Liver (tissue), 9 donors: ENCODE measurements around the gene CRYAA. TPM values are rescaled to one million over a fixed set of nuclear protein-coding genes. Genes with fewer than 3 reads are reported as not detected.

Experiments
- DNase-seq: peaks from one replicate; pipeline ENCODE4 v3.0.0-alpha.2; 2017; ENCODE audit warnings: low spot score
- H3K27ac ChIP-seq, 2 donors: one replicate each; pipeline ENCODE4 v1.7.0; 2013; ENCODE audit warnings: inconsistent platforms in 2 of 2, low read length in 2 of 2, control low read depth in 1 of 2, low read depth in 1 of 2, mild to moderate bottlenecking in 1 of 2
- H3K27me3 ChIP-seq, 4 donors: one replicate each; pipeline versions ENCODE4 v1.6.1 to v1.7.0; 2013; ENCODE audit warnings: low read length in 3 of 4, inconsistent platforms in 1 of 4, mild to moderate bottlenecking in 1 of 4, moderate library complexity in 1 of 4; ENCODE audit not compliant: control insufficient read depth in 4 of 4, insufficient read depth in 4 of 4
- H3K36me3 ChIP-seq, 4 donors: one replicate each; pipeline versions ENCODE4 v1.6.1 to v1.7.0; 2013; ENCODE audit warnings: low read length in 3 of 4, mild to moderate bottlenecking in 3 of 4, low read depth in 1 of 4, moderate library complexity in 1 of 4; ENCODE audit not compliant: control insufficient read depth in 4 of 4, insufficient read depth in 3 of 4
- H3K4me1 ChIP-seq, 4 donors: one replicate each; pipeline versions ENCODE4 v1.6.1 to v1.7.0; 2013; ENCODE audit warnings: low read length in 3 of 4, mild to moderate bottlenecking in 3 of 4, moderate library complexity in 1 of 4; ENCODE audit not compliant: control insufficient read depth in 4 of 4, insufficient read depth in 4 of 4
- H3K4me3 ChIP-seq, 3 donors: one replicate each; pipeline versions ENCODE4 v1.6.1 to v1.7.0; 2013; ENCODE audit warnings: low read length in 3 of 3, control low read depth in 1 of 3, low read depth in 1 of 3, mild to moderate bottlenecking in 1 of 3
- H3K9ac ChIP-seq, 2 donors: one replicate each; pipeline ENCODE4 v1.7.0; 2013; ENCODE audit warnings: low read length in 2 of 2, mild to moderate bottlenecking in 2 of 2, moderate library complexity in 2 of 2, control low read depth in 1 of 2, low read depth in 1 of 2
- H3K9me3 ChIP-seq, 4 donors: one replicate each; pipeline versions ENCODE4 v1.6.1 to v1.7.0; 2013; ENCODE audit warnings: low read length in 3 of 4; ENCODE audit not compliant: control insufficient read depth in 4 of 4
- EGR1 ChIP-seq, 2 donors: IDR thresholded peaks; 2 replicates each; pipeline ENCODE4 v1.6.1; 2016 to 2018; ENCODE audit warnings: antibody characterized with exemption in 2 of 2, low read depth in 2 of 2
- FOXA2 ChIP-seq: IDR thresholded peaks from 2 replicates; pipeline ENCODE4 v1.6.1; 2016; ENCODE audit warnings: antibody characterized with exemption
- HNF4A ChIP-seq, 2 donors: conservative IDR thresholded peaks; 2 replicates each; pipeline ENCODE4 v1.6.1; 2016; ENCODE audit warnings: antibody characterized with exemption in 2 of 2, mild to moderate bottlenecking in 2 of 2
- HNF4G ChIP-seq: IDR thresholded peaks from 2 replicates; pipeline ENCODE4 v1.6.1; 2016; ENCODE audit warnings: antibody characterized with exemption
- NR2F2 ChIP-seq: IDR thresholded peaks from 2 replicates; pipeline ENCODE4 v1.6.1; 2016; ENCODE audit warnings: antibody characterized with exemption
- RAD21 ChIP-seq, 2 donors: IDR thresholded peaks; 2 replicates each; pipeline ENCODE4 v1.6.1; 2016; ENCODE audit warnings: antibody characterized with exemption in 2 of 2, mild to moderate bottlenecking in 2 of 2
- RXRA ChIP-seq, 2 donors: IDR thresholded peaks; 2 replicates each; pipeline ENCODE4 v1.6.1; 2017 to 2018; ENCODE audit warnings: antibody characterized with exemption in 2 of 2, mild to moderate bottlenecking in 1 of 2
- SP1 ChIP-seq: IDR thresholded peaks from 2 replicates; pipeline ENCODE4 v1.6.1; 2018; ENCODE audit warnings: antibody characterized with exemption, mild to moderate bottlenecking
- TAF1 ChIP-seq: conservative IDR thresholded peaks from 2 replicates; pipeline ENCODE4 v1.6.1; 2016; ENCODE audit warnings: antibody characterized with exemption, mild to moderate bottlenecking
- YY1 ChIP-seq: IDR thresholded peaks from 2 replicates; pipeline ENCODE4 v1.6.1; 2016; ENCODE audit warnings: antibody characterized with exemption, mild to moderate bottlenecking
- ZBTB33 ChIP-seq: IDR thresholded peaks from 2 replicates; pipeline ENCODE4 v1.6.1; 2016; ENCODE audit warnings: antibody characterized with exemption
- WGBS: extraction: QIAGEN DNeasy Blood & Tissue Kit; methylation state at CpG from one replicate; pipeline ENCODE4 v1.1.7; 2013; 5-methylcytosine and 5-hydroxymethylcytosine counted together
- polyA plus RNA-seq, 2 donors: library from polyadenylated mRNA; stranded (reverse) in 1 of 2; unstranded in 1 of 2; fragments of 200-250 nt in 1 of 2; fragments of >200 nt in 1 of 2; fragmentation: Nextera tagmentation in 1 of 2; extraction: Ambion mirVana in 1 of 2; gene quantifications; one replicate each; pipeline versions ENCODE4 v1.2.1 to v1.2.3, GENCODE V29; 2013 to 2015
- total RNA-seq, 2 donors: library from RNA; depleted of rRNA; stranded (reverse); fragments of >200 nt; gene quantifications; one replicate each; pipeline ENCODE4 v1.2.3, GENCODE V29; 2014
- TF ChIP-seq, protein P1 (sequence below): fragments of 150-350 bp; IDR thresholded peaks from 2 replicates; pipeline ENCODE4 v1.5.1; 2017; ENCODE audit warnings: improper control_type of control experiment, low read depth, low read length; ENCODE audit not compliant: missing input control
- TF ChIP-seq, protein P2 (sequence below): IDR thresholded peaks from 2 replicates; pipeline ENCODE4 v1.6.1; 2016; ENCODE audit warnings: antibody characterized with exemption
- donor health status: healthy.
- donor health status: healthy.
- donor health status: healthy.
- donor health status: healthy.
- donor health status: healthy.

Gene CRYAA
- total and polyA plus RNA-seq, 4 donors: 0.57 to 1.9 (median 0.84) TPM; not detected in 1

DNA sequence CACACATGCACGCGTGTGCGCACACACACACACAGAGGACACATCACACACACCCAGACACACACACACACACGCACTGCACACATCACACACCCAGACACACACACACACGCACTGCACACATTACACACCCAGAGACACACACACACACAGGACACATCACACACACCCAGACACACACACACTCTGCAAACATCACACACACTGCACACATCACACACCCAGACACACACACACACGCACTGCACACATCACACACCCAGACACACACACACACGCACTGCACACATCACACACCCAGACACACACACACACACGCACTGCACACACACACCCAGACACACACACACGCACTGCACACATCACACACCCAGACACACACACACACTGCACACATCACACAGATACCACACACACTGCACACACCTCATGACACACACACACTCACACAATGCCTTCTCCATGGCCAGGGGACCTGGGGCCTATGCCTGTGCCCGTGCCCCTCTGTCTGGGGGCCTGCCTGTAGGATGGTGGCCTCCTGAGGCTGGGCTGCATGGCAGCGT lies 24.4 kb downstream of the CRYAA start:
- H3K36me3 ChIP-seq: no peaks in the 10 kb centered on the region
- H3K27me3 ChIP-seq: no peaks in the 10 kb centered on the region
- TF ChIP-seq HNF4A (conservative IDR thresholded peaks at IDR 0.05): no peak
- no peak for TF ChIP-seq SP1
- 97% methylated on average over 11 of the region's 11 CpGs for WGBS
- H3K4me1 ChIP-seq: no peaks in the 10 kb centered on the region
- H3K4me3 ChIP-seq: no peak overlapping the region
- peak overlapping the region in 1 of 2 donors; percentile 48 for H3K27ac ChIP-seq
- no peak overlapping the region for H3K9ac ChIP-seq
- no peak for DNase-seq
- H3K9me3 ChIP-seq: no peaks in the 10 kb centered on the region

GRCh38 chr21:43193651-43194302 lies 25.0 kb downstream of the CRYAA start:
- TF ChIP-seq FOXA2 (no peak), EGR1 (IDR thresholded peaks at IDR 0.05; ENCODE audit: low read depth in 2 of 2) (no peak), SP1 (no peak), NR2F2 (no peak), RXRA (IDR thresholded peaks at IDR 0.05) (no peak), HNF4G (no peak), YY1 (no peak), TAF1 (no peak), ZBTB33 (no peak)
- TF ChIP-seq, protein P1, sequence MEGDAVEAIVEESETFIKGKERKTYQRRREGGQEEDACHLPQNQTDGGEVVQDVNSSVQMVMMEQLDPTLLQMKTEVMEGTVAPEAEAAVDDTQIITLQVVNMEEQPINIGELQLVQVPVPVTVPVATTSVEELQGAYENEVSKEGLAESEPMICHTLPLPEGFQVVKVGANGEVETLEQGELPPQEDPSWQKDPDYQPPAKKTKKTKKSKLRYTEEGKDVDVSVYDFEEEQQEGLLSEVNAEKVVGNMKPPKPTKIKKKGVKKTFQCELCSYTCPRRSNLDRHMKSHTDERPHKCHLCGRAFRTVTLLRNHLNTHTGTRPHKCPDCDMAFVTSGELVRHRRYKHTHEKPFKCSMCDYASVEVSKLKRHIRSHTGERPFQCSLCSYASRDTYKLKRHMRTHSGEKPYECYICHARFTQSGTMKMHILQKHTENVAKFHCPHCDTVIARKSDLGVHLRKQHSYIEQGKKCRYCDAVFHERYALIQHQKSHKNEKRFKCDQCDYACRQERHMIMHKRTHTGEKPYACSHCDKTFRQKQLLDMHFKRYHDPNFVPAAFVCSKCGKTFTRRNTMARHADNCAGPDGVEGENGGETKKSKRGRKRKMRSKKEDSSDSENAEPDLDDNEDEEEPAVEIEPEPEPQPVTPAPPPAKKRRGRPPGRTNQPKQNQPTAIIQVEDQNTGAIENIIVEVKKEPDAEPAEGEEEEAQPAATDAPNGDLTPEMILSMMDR: no peak
- TF ChIP-seq, protein P2, sequence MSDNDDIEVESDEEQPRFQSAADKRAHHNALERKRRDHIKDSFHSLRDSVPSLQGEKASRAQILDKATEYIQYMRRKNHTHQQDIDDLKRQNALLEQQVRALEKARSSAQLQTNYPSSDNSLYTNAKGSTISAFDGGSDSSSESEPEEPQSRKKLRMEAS: no peak
- H3K27ac ChIP-seq: peak overlapping the region; percentile 62 to 64
- H3K9me3 ChIP-seq: no peaks in the 10 kb centered on the region
- WGBS: 82% methylated on average over 19 of the region's 19 CpGs
- DNase-seq: no peak
- no peak overlapping the region for H3K9ac ChIP-seq
- no peaks in the 10 kb centered on the region for H3K4me1 ChIP-seq
- H3K4me3 ChIP-seq: no peak overlapping the region
- H3K36me3 ChIP-seq: no peaks in the 10 kb centered on the region
- H3K27me3 ChIP-seq: no peaks in the 10 kb centered on the region

DNA sequence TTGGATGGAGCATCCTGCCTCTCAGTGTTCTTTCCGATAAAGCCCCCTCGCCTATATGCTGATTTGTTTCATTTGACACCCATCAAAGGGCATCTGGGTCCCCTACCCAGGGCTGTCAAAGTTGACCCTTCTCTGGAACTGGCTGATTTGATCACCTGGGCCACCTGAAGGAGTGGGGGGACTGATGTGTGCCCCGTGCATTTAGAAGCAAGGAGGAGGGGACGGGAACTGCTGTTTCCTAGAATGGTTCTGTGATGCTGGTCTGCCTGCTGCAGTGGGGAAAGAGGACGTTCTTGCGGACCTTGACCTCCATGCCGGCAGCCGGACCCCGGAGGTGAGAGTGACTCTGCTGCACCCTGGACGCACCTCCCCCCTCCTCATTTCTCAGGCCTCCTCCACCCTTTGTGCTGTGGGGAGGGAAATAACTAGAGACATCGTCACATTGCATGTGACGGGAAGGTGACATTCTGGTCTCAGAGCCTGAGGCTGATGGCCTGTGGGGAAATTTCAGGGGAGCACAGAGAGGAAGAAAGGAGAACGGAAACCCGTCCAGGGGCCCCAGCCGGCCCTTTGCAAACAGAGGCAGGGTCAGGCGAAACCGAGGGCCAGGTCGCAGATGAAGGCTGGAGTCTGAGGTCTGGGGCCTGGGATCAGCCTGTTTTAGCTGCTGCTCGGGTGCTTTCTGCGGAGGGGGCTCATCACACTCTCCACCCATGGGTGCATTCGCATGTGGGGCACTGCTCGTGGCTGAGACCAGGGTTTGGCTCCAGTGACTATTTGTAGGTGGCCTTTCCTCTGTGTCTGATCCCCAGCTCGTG lies 25.7 kb downstream of the CRYAA start:
- Histone ChIP-seq H3K9ac (no peak overlapping the region), H3K4me1 (no peaks in the 10 kb centered on the region), H3K36me3 (no peaks in the 10 kb centered on the region), H3K4me3 (no peak overlapping the region), H3K27ac (peak overlapping the region; percentile 62 to 64), H3K9me3 (no peaks in the 10 kb centered on the region), H3K27me3 (no peaks in the 10 kb centered on the region)
- no peak for TF ChIP-seq YY1
- TF ChIP-seq EGR1 (IDR thresholded peaks at IDR 0.05; ENCODE audit: low read depth in 2 of 2): no peak
- TF ChIP-seq SP1: no peak
- TF ChIP-seq RAD21 (IDR thresholded peaks at IDR 0.05): no peak
- DNase-seq: no peak
- 74% methylated on average over 23 of the region's 23 CpGs for WGBS
